ENCODE data around the gene RPL26.
"Not testable (repeated sequence)": the region's sequence is repeated elsewhere in the genome, so short reads cannot be mapped to it uniquely, and the experiment has no call there.

The RPL26 gene

DNA sequence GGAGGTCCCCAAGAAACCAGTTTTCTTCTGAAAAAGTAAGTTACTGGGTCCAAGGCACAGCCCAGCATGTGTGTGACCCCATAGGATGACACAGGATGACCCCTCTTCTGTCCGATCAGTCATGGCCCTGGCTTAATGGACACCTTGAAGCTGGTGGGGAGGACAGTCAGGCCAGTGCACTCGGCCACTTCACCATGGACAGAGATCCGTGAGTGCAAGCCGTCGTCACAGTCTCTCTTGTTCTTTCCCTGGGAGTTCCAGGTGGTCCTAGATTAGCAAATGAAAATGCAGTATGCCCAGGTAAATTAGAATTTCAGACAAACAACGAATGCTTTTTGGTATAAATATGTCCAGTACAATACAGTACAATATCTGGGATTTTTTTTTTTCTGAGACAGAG, 16.0 kb upstream of the RPL26 start:
- no peak for DNase-seq

DNA sequence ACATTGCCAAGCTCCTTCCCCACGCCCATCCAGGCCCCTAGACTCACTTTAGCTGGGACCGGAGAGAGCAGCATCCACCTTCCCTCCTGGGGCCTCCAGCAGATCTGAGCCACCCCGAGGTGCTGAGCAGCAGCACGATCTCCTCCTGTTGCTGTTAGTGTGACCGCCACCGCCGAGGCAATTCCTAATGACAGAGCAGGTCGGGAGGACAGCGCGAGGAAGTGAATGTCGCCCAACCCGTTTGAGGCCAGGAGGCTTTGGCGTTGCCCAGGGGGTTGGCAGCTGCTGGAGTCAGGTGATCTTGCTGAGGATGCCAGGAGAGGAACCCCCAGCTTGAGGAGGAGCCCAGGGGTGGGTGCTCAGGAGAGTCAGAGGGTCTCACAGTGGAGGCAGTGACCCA, 14.6 kb upstream of the RPL26 start, which contains the start of gene RNF222:
TSS of gene RNF222 (minus strand) at position 192 of the 400 bp plus-strand sequence. CDS start 4,366 bp downstream, outside the sequence.
- DNase-seq = no peak
- intact Hi-C loops (cut with DNase I) = no loop called here

More for the DNA sequence above, 16.0 kb upstream of the RPL26 start:
- intact Hi-C loops (cut with DNase I) = no loop called here

DNA sequence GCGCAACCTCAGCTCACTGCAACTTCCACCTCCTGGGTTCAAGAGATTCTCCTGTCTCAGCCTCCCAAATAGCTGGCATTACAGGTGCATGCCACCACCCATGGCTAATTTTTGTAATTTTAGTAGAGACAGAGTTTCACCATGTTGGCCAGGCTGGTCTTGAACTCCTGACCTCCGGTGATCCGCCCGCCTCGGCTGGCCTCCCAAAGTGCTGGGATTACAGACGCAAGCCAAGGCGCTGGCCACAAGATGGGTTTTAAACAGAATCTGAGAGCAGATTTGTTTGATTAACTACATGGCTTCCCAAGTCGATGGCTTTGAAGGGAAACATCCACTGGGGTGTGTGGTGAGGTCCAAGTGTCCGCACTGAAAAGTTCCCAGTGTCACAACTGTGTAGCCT, 11.5 kb upstream of the RPL26 start:
- DNase-seq; intact Hi-C loops (cut with DNase I): not testable (repeated sequence)

DNA sequence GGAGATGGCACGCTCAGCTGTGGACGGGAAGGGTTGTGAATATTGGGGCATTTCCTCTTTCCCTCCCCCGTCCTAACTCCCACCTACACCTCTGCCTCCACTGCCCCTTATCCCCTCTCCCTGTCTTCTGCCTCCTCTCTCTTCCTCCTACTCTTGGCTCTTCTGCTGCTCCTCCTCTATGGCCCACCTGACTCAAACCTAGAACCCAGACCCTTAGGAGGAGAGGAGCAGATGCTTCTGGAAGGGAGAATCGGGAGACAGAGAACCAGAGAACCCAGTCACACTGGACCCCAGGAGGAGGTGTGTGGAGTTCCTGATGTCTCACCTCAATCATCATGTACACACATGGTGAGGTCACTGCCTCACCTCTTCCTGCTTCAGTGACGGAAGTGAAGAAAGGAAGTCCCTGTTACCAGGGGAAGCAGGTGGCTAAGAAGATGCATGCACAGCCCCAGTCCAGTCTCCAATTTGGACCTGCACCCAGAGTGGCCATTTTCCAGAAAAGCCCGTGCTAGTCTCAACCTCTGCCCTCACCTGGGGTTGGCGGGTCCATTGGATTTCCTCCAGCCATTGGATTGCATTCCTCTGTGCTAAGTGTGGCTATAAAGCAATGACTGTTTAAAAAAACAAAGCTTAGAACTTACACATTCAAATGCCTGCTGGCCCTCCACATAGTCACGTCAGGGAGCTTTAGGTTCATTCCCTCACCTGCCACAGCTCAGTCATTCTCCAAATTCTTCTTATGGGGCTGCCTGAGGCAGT, 10.7 kb upstream of the RPL26 start:
- intact Hi-C loops (cut with DNase I) = no loop called here
- DNase-seq = no peak

DNA sequence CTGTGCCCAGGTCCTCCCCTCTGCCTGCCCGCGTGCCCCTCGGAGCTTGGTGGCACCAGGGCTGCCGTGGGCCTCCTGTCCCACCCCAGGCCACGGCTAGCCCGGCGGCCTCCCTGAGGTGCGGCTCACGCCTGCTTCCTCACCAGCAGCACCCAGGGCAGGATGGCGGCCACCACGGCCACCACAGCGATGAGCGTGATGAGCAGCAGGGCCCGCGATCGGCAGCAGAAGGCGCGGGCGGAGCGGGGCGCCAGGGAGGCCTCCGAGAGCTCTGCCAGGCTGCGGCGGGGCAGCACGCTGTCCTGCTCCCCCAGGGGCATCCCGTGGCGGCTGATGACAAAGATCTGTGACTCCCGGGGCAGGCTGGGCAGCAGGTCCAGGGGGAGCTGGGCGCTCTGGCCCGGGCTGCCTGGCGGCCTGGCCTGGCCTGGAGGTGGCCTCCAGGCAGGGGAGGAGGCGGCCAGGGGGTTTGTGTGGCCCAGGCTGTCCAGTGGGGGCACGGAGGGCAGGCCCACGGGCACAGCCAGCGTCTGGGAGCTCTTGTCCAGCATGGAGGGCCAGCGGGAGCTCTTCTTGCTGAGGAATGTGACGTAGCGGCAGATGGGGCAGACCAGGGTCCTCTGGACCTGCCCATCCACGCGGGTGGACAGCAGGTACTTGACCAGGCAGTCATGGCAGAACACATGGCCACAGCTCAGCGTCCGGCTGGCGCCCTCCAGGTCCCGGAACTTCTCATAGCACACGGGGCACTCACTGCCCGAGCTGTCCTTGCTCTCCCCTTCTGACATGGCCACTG, 9.9 kb upstream of the RPL26 start:
- DNase-seq = no peak
- intact Hi-C loops (cut with DNase I) = no loop called here

DNA sequence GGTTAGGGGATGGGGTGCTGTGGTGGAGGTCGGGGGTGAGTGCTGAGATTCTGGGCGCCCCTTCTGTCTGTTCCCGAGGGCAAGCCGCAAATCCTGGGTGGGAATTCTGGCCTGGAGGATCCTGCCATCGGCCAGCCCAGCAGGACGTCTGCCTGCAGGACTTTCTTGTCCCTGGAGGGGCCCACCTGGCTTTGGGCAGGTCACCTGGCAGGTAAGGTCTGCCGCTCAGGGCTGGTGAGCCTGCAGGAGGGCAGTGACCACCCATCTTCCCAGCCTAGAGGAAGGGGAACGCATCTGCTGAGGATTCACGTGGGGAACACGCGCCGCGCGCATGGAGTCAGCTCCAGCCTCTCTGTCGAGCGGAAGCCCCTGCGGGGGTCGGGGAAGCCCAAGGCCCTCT, 9.3 kb upstream of the RPL26 start:
- DNase-seq = no peak
- intact Hi-C loops (cut with DNase I) = no loop called here

DNA sequence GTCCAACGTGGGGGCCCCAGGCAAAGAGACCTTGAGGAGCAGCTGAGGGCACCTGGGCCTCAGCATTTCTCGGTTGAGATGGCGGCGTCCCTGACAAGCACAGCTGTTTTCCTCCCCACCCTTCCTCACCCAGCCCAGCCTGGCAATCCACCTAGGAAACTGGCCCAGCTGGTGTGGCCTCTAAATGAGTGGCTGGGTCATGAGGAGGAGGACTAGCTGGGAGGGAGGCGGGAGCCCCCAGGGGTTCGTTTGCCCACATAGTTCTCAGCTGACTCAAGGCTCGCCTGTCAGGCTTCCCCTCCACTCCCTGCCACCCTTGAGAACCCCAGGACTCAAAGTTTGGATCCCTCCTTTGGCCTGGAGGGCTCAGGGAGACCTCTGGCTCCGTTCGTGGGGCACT, 8.7 kb upstream of the RPL26 start:
- intact Hi-C loops (cut with DNase I) = no loop called here
- no peak for DNase-seq

DNA sequence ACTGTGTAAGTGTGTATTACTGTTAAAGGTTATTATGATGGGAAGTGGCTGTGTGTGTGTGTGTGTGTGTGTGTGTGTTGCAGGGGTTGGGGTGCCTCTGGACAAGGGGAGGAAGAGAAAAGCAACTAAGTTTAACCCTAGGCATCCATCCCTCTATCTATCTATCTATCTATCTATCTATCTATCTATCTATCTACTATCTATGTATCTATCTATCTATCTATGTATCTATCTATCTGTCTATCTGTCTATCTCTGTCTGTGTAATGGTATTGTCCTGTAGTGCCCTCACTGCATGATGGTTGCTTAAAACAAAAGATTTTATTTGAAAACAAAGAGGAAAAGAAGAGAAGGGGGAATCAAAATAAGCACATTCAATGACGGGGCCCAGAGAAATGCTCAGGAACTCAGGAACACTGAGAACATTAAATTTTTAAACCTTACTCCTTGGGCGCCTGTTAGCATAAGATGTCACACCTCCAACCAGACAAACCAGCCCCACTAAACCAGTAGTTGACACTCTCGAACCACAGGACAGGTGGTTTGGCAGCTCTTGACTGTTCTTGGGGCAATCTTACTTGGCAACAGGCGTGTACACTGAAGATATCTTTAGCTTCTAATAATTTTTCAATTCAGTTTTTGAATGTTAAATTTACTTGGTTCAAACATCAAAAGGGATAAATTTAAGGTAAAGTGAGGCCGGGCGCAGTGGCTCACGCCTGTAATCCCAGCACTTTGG, 5.1 kb upstream of the RPL26 start:
- no peak for DNase-seq
- intact Hi-C loops (cut with DNase I) = no loop called here

DNA sequence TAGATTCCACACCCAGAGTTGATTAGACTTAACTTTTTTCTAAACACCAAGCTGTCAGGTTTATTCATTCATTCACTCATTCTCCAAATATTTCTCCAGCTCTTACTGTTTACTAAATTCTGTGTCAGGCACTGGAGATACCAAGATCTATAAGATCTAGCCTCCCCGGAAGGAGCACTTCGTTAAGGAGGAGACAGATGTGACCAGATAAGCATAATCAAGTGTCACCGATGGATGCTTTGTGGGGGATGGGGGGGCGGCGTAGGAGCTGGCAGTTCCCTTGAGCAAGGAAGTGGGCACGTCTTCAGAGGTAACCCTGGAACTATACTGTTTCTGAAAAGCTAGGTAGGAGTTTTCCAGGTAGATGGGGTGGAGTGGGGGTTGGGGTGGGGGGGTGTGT, 3.8 kb upstream of the RPL26 start:
- intact Hi-C loops (cut with DNase I) = no loop called here
- no peak for DNase-seq

DNA sequence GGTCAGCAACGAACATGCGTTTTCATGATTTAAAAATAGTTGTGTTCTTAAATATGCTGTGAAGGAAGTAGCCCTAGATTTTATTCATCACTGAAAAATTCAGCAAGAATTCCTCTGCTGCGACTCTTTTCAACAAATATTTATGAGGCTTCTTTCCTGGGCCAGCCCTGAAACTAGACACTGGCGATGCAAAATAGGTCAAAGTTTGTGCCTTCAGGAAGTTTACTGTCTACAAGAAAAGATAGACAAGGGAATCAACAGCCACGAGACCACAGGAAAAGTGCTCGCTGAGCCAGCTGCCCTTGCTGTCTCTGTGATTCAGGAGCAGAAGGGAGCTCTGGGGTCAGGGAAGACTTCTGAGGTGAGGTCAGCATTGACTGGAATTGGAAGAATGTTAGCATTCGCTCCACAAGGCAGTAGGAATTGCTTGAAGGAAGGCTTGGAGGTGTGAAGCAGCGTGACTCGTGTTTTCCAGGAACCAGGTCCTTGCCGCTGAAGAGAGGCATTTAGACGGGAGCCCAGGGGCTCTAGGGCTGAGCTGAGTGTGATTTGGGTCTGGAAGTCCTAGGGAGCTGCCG, 1.9 kb upstream of the RPL26 start:
- intact Hi-C loops (cut with DNase I) = loop anchor here (5.0 kb wide), 1 partner anchor 52 kb away; the partner anchor contains the start of gene NDEL1
- no peak for DNase-seq

DNA sequence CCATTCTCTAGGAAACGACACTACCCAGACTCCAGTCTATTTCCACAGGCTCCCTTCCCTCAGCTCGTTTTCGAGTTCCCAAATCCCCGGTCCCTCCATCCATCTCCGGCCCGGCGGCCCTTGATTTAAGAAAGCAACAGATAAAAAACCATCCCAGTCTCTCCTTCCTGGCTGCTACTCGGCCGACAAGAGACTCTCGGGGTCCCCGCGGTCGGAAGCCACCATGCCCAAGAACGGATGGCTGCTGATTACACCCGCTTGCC, 182 bp downstream of the RPL26 start:
- intact Hi-C loops (cut with DNase I) = loop anchor here (2.0 to 5.0 kb wide), 2 partner anchors 54 to 248 kb away; partner anchors contain the start of genes MYH10 and NDEL1
- no peak for DNase-seq

DNA sequence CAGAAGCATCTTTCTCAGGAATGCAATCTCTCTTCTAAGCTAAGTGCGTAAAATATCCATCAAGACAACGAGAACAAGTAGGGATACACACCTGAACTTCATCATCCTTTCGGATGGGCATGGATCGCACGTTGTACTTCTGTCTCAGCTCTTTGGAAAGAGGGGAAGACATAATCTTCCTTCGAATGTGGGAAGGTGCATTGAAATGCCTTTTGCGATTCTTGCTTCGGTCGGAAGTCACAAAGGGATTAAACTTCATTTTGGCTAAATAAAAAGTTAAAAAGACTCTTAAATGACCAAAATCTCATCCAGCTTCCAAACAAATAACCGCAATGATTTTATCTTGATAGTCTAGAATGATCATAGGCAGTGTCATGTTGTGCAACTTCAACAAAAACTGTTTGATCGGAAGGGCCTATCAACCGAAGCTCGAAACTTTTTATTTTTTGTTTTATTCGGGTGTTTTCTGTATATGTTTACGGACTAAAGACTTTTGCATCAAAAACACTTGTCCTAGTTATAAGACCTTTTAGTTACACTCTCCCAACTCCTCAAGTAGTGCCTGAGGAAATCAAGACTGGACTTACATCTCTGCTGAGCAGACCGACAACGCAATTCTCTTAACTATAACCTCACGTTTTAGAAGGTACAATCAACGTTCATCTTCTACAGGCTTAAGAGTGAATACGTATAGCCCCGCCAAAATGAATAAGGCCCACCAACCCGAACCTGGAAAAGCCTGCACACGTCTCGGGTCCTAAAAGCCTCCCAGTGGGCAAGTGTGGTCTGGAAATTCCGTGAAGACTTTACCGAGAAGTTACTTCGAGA, 727 bp downstream of the RPL26 start:
- intact Hi-C loops (cut with DNase I) = loop anchor here (2.0 to 5.0 kb wide), 2 partner anchors 55 to 249 kb away; partner anchors contain the start of genes MYH10 and NDEL1
- DNase-seq = no peak

DNA sequence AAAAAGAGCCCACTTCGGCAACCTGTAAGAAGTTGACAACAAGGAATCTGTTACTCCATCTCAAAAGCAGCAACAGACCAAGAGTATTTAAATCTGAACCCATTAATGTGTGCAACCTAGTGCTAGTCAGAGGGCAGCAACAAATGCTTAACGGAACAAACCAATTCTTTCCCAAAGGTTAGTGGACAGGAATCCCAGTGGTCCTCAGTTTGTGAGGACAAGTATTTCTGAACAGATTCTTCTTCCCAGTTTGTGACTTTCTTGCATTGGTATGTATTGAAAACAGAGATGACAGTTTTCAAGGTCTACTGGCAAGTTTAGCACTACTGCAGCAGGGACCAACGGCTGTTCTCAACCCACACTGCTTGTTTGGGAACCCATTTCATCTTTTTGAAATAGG, 2.9 kb downstream of the RPL26 start:
- DNase-seq = no peak
- intact Hi-C loops (cut with DNase I) = loop anchor here (5.0 kb wide), 1 partner anchor 57 kb away; the partner anchor contains the start of gene NDEL1

DNA sequence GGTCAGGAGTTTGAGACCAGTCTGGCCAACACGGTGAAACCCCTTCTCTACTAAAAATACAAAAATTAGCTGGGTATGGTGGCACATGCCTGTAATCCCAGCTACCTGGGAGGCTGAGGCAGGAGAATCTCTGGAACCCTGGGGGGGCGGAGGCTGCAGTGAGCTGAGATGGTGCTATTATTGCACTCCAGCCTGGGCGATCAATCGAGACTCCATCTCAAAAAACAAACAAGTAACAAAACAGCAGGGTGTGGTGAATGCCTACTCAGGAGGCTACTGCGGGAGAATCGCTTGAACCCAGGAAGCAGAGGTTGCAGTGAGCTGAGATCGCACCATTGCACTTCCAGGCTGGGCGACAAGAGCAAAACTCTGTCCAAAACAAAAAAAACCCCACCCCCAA, 4.9 kb downstream of the RPL26 start:
- intact Hi-C loops (cut with DNase I) = loop anchor here (10.0 kb wide), 1 partner anchor 253 kb away; the partner anchor contains the start of gene HES7
- DNase-seq = not testable (repeated sequence)

DNA sequence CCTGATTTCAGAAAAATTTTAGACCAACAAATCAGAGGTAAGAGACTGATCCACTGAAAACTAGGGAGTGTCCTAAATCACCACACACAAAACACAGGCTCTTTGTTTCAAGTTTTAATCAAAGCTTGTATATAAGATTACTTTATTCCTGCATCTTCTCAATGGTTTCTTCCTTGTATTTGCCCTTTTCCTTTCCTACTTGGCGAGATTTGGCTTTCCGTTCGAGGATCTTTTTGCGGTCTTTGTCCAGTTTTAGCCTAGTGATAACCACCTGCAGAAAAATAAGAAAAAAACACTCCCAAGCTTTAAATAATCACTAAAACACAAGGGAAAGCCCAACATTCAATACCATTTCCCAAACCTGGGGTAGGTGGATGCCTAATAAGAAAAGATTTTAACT, 5.6 kb downstream of the RPL26 start:
- intact Hi-C loops (cut with DNase I) = loop anchor here (10.0 kb wide), 1 partner anchor 253 kb away; the partner anchor contains the start of gene HES7
- DNase-seq = no peak

DNA sequence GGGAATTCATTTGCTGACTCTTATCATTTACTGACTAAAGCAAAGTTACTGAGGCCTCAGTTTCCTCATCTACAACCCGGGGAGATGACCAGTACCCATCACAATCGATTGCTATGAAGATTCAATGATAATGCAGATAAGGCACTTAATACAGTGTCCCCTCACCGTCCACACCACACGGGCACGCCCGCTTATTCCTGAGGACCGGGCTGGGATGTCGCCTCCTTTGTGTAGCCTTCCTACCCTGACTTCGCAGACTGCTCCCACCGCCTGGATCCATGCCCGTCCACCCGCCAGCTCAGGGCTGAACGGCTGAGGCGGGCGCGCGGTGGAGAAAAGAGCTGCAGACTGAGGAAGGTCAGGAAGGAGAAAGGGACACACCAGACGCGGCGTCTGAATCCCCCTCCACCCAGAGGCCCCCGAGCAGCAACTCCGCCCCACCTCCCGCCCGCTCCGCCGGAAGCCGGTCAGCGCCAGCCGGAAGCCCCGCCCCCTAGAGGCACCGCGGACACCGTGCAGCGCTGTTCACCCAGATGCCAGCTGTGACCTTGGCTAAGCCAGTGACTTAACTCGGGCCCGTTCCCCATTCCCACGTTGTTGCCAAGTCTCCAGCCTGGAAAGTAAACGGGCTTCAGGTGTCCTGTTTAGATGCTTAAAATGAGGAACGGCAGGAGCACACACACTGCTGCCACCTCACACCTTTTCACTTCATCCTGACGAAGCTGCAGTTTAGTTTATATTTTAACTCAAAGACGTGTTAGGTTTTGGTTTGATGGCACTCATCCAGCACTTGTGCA, 6.5 kb downstream of the RPL26 start, which contains the start of gene KRABD2:
TSS of gene KRABD2 (minus strand) at position 434 of the 797 bp plus-strand sequence.
- intact Hi-C loops (cut with DNase I) = loop anchor here (10.0 kb wide), 1 partner anchor 252 kb away; the partner anchor contains the start of gene HES7
- peak; percentile 82 to 99 (median 92) for DNase-seq

DNA sequence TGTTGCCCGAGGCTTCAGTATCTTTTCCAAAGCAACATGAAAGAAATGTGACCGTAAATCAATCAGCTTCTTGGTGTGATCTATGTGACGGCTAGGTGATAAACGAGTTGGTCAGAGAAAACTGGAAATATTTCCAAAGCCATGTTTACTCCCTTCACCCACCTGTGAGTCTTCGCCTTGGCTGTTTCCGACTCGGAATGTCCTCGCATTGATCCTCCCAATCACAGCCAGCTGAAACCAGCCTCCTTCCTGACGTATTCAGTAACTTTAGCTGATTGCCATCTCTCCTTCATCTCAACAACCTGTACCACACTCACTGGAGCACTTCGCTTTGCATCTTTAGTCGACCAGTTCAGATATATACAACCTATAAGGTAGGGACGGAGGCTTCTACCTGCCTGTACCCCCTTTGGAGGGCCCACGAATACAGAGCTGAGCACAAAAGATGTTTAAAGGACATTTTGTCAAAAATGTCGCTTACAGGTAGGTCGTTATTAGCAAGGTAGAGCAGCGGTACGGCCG, 7.2 kb downstream of the RPL26 start:
- DNase-seq = peak in 2 of 10 donors; percentile 23 to 32
- intact Hi-C loops (cut with DNase I) = loop anchor here (10.0 kb wide), 1 partner anchor 251 kb away; the partner anchor contains the start of gene HES7

DNA sequence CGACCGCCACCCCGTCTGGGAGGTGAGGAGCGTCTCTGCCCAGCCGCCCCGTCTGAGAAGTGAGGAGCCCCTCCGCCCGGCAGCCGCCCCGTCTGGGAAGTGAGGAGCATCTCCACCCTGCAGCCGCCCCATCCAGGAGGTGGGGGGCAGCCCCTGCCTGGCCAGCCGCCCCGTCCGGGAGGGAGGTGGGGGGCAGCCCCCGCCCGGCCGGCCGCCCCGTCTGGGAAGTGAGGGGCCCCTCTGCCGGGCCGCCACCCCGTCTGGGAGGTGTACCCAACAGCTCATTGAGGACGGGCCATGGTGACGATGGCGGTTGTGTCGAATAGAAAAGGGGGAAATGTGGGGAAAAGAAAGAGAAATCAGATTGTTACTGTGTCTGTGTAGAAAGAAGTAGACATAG, 9.1 kb downstream of the RPL26 start:
- intact Hi-C loops (cut with DNase I) = loop anchor here (10.0 kb wide), 1 partner anchor 249 kb away; the partner anchor contains the start of gene HES7
- not testable (repeated sequence) for DNase-seq
